DMS53 treated with DMSO at 0.1 percent for 48 hours (cell line): Measurements from ENCODE around the gene ADGRB3.
"Not testable (repeated sequence)": the region's sequence is repeated elsewhere in the genome, so short reads cannot be mapped to it uniquely, and the experiment has no call there.

Source experiments
- DNase-seq: peaks from one replicate; lab custom pipeline; 2025; ENCODE audit not compliant: unreplicated experiment; lab: John Stamatoyannopoulos, UW

Gene ADGRB3

GRCh38 chr6:68642977-68643376 is 7.9 kb downstream of the ADGRB3 start:
- no peak for DNase-seq

GRCh38 chr6:68649669-68650068 is 14.6 kb downstream of the ADGRB3 start:
- no peak for DNase-seq

- DNase-seq: no peak
These were observed 15.1 kb downstream of the ADGRB3 start for GRCh38 chr6:68650142-68650541.

- DNase-seq: no peak
These were observed 16.2 kb downstream of the ADGRB3 start for GRCh38 chr6:68651011-68651985.

- no peak for DNase-seq
These were observed 17.0 kb downstream of the ADGRB3 start for GRCh38 chr6:68652117-68652536.

GRCh38 chr6:68653074-68653705 is 18.1 kb downstream of the ADGRB3 start:
- no peak for DNase-seq

- no peak for DNase-seq
These were observed 18.6 kb downstream of the ADGRB3 start for GRCh38 chr6:68653706-68654089.

GRCh38 chr6:68654134-68654533 is 19.1 kb downstream of the ADGRB3 start:
- DNase-seq: no peak

- DNase-seq: no peak
These were observed 19.9 kb downstream of the ADGRB3 start for GRCh38 chr6:68655028-68655427.

- DNase-seq: no peak
These were observed 22.5 kb downstream of the ADGRB3 start for GRCh38 chr6:68657374-68658139.

GRCh38 chr6:68658338-68658737 is 23.3 kb downstream of the ADGRB3 start:
- DNase-seq: no peak

GRCh38 chr6:68673255-68673654 is 38.2 kb downstream of the ADGRB3 start:
- DNase-seq: no peak

- DNase-seq: no peak
These were observed 40.5 kb downstream of the ADGRB3 start for GRCh38 chr6:68675548-68675947.

GRCh38 chr6:68676094-68676493 is 41.0 kb downstream of the ADGRB3 start:
- DNase-seq: not testable (repeated sequence)

- DNase-seq: no peak
These were observed 42.0 kb downstream of the ADGRB3 start for GRCh38 chr6:68677058-68677457.

- no peak for DNase-seq
These were observed 44.3 kb downstream of the ADGRB3 start for GRCh38 chr6:68679399-68679798.

GRCh38 chr6:68680264-68680663 is 45.2 kb downstream of the ADGRB3 start:
- DNase-seq: no peak

GRCh38 chr6:68689910-68690309 is 54.8 kb downstream of the ADGRB3 start:
- peak; percentile 33 for DNase-seq

GRCh38 chr6:68691120-68691519 is 56.0 kb downstream of the ADGRB3 start:
- no peak for DNase-seq

- no peak for DNase-seq
These were observed 58.2 kb downstream of the ADGRB3 start for GRCh38 chr6:68693271-68693670.

GRCh38 chr6:68695403-68695802 is 60.3 kb downstream of the ADGRB3 start:
- DNase-seq: no peak
